Nucleus accumbens (tissue), 56 donors: ENCODE measurements around the gene TTLL8.

Experiments used
- DNase-seq, 56 donors: peaks; one replicate each; lab custom pipeline; 2025; lab: John Stamatoyannopoulos, UW

Gene TTLL8

GRCh38 chr22:50046019-50046415 is 12.1 kb downstream of the TTLL8 start:
- DNase-seq = no peak

DNA sequence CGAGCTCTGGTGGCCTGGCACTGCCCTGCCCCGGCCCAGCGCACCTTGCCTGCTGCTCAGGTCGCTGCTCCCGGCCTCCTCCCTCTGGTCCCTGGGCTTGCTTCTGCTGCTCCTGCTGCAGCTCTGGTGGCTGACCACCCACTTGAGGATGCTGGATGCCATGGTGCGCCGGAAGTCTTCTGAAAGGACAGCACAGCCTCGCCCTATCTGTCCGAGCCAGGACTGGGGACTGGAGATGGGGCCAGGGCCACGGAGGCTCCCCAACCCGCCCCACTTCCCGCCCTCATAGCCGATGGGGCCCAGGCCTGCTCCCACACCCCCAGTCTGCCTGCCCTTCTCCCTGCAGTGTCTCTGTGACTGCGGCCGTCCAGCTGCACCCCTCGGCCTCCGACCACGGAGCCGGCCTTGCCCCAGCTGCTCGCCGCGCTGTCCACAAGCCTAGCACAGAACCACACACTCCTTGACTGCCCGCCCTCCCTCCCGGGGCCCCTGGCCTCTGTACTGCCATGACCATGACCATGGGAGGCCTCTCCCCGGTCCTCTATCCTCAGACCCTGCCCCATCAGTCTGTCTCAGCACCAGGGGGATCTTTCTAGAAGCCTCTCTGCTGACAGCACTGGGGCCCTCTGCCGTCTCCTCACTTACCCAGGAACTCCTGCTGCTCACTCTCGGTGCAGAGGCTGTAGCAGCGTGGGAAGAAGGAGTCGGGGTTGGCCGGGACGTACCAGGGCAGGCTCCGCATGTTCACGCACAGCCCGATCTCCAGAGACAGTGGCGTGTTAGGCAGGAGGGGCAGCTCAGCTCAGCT is 12.7 kb downstream of the TTLL8 start:
- DNase-seq = no peak

- no peak for DNase-seq
These were observed 13.5 kb downstream of the TTLL8 start for GRCh38 chr22:50044485-50045118.

GRCh38 chr22:50041361-50042065 is 16.6 kb downstream of the TTLL8 start:
- DNase-seq = no peak

DNA sequence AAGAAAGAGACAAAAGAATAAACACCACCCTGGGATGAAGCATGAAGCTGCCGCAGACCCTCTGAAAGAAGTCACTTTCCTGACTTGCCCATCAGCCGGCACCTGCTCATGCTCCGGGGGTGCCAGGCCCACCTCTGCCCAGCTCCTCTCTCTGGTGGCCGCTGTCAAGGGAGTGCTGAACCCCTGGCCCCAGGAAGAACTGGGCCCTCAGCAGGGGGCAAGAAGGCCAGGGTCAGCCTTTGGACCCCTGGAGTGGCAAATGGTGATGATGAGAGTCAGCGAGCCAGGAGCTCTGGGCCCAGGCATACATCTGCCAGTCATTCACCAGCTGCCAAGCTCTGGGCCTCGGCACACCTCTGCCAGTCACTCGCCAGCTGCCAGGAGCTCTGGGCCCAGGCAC is 17.4 kb downstream of the TTLL8 start:
- no peak for DNase-seq

DNA sequence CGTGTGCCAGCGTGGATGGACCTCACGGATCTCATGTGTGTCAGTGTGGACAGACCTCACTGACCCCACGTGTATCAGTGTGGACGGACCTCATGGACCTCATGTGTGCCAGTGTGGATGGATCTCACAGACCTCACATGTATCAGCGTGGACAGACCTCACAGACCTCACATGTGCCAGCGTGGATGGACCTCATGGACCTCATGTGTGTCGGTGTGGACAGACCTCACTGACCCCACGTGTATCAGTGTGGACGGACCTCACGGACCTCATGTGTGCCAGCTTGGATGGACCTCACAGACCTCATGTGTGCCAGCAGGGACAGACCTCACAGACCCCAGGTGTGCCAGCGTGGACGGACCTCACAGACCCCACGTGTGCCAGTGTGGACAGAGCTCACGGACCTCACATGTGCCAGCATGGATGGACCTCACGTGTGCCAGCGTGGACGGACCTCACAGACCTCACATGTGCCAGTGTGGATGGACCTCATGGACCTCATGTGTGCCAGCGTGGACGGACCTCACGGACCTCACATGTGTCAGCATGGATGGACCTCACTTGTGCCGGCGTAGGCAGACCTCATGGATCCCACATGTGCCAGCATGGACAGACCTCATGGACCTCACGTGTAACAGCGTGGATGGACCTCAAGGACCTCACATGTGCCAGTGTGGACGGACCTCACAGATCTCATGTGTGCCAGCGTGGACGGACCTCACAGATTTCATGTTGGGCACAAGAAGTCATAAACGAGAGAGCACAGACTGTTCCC is 18.2 kb downstream of the TTLL8 start:
- no peak for DNase-seq

DNA sequence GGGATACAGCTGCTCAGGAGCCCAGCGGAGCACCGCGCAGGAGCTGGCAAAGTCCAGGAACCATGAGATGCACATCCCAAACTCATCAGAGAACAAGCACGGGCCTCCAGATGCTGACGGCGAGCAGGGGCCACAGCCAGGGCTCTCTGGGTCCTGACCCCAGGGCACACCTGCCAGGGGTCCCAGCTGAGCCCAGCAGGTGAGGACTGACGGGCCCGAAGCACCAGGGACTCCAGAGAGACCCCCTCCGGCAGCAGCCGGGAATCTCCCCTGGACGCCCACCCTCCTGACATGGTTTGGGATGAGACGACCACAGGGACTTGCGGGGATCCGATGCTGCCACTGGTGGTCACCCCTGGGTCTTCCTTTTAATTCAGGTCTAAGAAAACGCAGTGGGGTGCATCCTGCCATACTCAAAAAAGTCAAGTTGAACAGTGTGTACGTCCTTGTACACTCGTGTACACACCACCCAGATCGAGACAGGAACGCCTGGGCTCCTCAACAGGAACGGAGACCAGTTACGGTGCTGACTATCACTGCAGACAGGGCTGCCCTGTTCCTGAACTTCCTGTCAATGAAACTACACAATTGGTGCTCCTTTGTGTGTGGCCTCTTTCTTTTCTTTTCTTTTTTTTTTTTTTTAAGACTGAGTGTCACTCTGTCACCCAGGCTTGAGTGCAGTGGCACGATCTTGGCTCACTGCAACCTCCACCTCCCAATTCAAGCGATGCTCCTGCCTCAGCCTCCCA is 21.9 kb downstream of the TTLL8 start:
- DNase-seq = no peak

- no peak for DNase-seq
These were observed 22.8 kb downstream of the TTLL8 start for GRCh38 chr22:50035131-50035881.

DNA sequence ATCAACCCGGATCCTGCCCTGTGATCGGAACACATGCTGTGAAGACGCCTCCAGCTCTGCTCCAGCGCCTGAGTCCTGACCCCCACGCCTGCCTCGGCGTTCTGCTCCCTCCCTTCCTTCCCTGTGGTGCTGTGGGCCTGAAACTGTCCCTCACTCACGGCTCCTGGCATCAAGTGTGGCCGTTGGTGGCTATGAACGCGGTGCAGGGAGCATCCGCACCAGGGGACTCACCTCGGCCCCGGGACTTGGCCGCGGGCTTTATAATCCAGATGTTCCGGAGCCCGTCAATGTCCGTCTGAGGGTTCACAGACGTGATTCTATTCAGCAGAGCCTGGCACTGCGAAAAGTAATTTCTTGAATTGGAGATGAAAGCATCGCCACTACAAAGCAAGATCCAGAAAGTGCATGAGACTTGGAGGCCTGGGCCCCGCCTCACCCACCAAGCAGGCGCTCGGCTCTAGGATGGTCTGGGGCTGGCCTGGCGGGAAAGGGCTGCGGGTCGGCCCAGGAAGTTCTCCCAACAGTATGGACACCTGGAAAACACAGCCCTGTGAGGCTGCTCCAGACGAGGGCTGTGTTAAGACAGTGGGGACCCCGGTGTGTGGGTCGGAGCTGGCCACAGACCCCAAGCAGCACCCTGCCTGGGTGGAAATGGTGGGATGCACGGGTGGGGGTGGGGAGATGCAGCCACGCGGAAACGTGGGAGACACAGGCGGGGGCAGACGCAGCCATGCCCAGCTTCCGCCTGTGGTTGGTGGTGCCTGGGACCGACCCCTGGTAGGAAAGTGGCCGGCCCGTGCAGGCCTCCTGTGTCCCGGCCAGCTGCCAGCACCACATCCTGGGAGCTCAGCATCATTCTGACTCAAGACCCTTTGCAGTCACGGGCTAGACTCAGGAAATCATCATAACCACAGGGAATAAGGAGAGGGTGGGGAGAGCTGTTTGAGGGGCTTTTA is 23.7 kb downstream of the TTLL8 start:
- no peak for DNase-seq

- no peak for DNase-seq
These were observed 25.0 kb downstream of the TTLL8 start for GRCh38 chr22:50032941-50033601.

DNA sequence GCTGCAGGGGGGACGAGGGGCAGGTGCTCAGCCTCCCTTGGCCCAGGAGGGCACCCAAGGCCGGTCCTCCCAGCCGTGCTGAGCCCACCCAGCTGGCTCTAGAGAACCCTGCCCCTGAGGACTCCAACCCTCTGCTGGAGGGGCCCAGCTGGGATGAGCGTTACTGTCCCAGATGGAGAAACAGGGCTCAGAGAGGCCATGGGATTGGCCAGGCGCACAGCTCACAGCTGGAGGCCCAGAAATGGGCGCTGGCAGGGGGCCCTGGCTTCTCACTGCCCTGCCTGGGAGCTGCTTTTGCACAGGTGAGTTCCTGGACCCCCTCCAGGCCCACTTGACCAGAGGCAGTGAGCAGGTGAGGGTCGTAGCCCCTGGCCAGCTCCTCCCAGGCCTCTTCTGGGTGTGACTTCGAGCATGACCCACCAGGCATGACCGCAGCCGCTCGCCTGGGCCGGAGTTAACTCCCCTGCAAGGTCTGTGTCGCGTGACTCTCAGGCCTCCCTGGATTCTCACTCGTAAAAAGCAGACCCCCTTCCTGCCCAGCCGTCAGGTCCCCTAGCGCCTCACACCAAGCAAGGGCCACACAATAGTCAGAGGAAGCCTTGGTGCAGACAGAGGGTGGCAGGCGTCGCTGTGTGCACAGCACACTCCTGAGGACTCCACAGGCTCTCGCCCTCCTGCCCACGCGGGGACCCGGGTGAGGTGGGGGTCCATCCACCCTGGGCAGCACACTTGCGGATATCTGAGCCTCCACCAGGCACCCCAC is 25.8 kb downstream of the TTLL8 start:
- no peak for DNase-seq

GRCh38 chr22:50031189-50032091 is 26.7 kb downstream of the TTLL8 start:
- no peak for DNase-seq

- DNase-seq = peak in 44 of 56 donors; percentile 6 to 74 (median 28)
These were observed 27.6 kb downstream of the TTLL8 start for GRCh38 chr22:50030297-50031188.

DNA sequence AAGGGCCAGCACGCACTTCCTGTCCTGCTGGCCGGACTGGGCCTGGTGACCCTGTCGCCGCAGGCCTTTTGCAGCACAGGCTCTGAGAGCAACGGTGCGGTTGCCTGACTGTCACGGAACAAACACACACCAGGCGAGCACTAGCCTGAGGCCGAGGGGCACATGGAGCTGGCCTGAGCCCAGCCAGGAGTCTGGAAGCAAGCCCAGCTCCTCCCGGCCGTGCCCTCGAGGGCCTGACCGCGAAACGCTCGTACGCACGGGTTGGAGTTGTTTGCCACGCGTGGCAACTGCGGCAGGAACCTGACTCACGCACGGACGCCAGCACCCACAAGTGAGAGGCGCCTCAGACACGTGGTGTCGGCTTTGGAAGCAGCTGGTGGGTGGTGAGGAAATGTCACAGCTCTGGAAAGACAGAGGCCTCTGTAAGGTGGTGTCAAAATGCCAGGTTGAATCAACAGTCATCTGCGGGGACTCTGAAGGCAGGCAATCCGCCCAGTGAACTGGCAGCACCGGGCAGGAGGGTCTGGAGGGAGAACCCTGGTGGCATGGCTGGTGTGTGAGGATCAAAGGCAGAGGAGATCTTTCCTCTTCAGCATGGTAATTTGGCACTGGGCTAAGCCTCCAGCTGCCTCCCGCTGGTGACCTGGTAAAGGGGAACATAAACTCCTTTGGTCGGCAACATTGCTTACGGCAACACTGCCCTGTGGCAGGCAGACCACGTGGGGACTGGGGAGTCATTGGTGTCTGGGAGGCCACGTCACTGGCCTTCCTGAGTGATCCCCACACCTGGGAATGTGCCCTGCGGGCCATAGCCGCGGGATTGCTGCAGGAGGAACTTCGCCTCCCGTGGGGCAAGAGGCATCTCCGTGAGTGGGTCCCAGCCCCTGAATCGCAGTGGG is 30.2 kb downstream of the TTLL8 start:
- peak in 35 of 56 donors; percentile 4 to 79 (median 32) for DNase-seq
